IMR-90 (cell line): ENCODE results near the gene MYADML2. TPM values are rescaled to one million over a fixed set of nuclear protein-coding genes. Genes with fewer than 3 reads are reported as not detected.

Source experiments
- ATAC-seq: fragments of 200-7000 bp; cut with Tn5 transposase; 2 replicates; pipeline ENCODE4 v1.9.1; 2020; ENCODE audit warnings: low read depth, mild to moderate bottlenecking, moderate library complexity
- BruUV-seq: library from RNA; stranded (reverse); fragments of 400-500 nt; replicated peaks from 2 replicates; lab custom pipeline; 2021; lab: Mats Ljungman, UMichigan
- CTCF ChIA-PET: fragments of 300-600 bp; formaldehyde crosslinking; extraction: SDS; loops from one replicate; lab custom pipeline; 2021; ENCODE audit warnings: antibody characterized with exemption; lab: Yijun Ruan, JAX
- POLR2A ChIA-PET: fragments of 300-600 bp; sonication (Branson Sonifier 250); formaldehyde crosslinking; loops from one replicate; lab custom pipeline; 2022; ENCODE audit warnings: antibody characterized with exemption; ENCODE audit not compliant: unreplicated experiment; lab: Charles Lee
- DNase-seq: peaks from one replicate; pipeline ENCODE4 v3.0.0; 2013
- H2AFZ ChIP-seq: replicated peaks from 2 replicates; pipeline ENCODE3; 2013; ENCODE audit warnings: low read length, mild to moderate bottlenecking; ENCODE audit not compliant: poor library complexity
- H2AK5ac ChIP-seq: 2 replicates; pipeline ENCODE4 v1.6.1; 2013; ENCODE audit warnings: low read depth, low read length, inconsistent platforms
- H2AK9ac ChIP-seq: replicated peaks from 2 replicates; pipeline ENCODE3; 2013; ENCODE audit warnings: mild to moderate bottlenecking, low read depth, low read length, moderate library complexity; ENCODE audit not compliant: poor library complexity
- H2BK120ac ChIP-seq: 2 replicates; pipeline ENCODE4 v1.6.1; 2013; ENCODE audit warnings: low read depth, low read length, inconsistent platforms
- H2BK15ac ChIP-seq: 3 replicates; pipeline ENCODE4 v1.6.1; 2013; ENCODE audit warnings: low read depth, low read length, inconsistent platforms
- H2BK20ac ChIP-seq: 2 replicates; pipeline ENCODE4 v1.6.1; 2013; ENCODE audit warnings: low read depth, mild to moderate bottlenecking, inconsistent platforms, low read length, moderate library complexity
- H2BK5ac ChIP-seq: 2 replicates; pipeline ENCODE4 v1.6.1; 2013; ENCODE audit warnings: mild to moderate bottlenecking, low read depth, low read length, inconsistent platforms; ENCODE audit not compliant: poor library complexity, severe bottlenecking
- H3K14ac ChIP-seq: replicated peaks from 2 replicates; pipeline ENCODE4 v1.6.1; 2013; ENCODE audit warnings: low read depth, low read length, inconsistent platforms
- H3K18ac ChIP-seq: 2 replicates; pipeline ENCODE4 v1.6.1; 2013; ENCODE audit warnings: low read depth, low read length, control low read depth
- H3K23ac ChIP-seq: 2 replicates; pipeline ENCODE4 v1.6.1; 2013; ENCODE audit warnings: low read depth, low read length, inconsistent platforms
- H3K27ac ChIP-seq: 2 replicates; pipeline ENCODE4 v1.5.1; 2013; ENCODE audit warnings: mild to moderate bottlenecking, control low read depth, low read length; ENCODE audit not compliant: insufficient read depth
- H3K27me3 ChIP-seq: 2 replicates; pipeline ENCODE4 v1.6.1; 2013; ENCODE audit warnings: low read length; ENCODE audit not compliant: control insufficient read depth, insufficient read depth
- H3K36me3 ChIP-seq: 2 replicates; pipeline ENCODE4 v1.6.1; 2013; ENCODE audit warnings: low read length, mixed read lengths; ENCODE audit not compliant: control insufficient read depth, insufficient read depth
- H3K4ac ChIP-seq: 2 replicates; pipeline ENCODE4 v1.6.1; 2013; ENCODE audit warnings: low read depth, low read length, inconsistent platforms
- H3K4me1 ChIP-seq: 2 replicates; pipeline ENCODE4 v1.6.1; 2013; ENCODE audit warnings: low read length, mixed read lengths; ENCODE audit not compliant: control insufficient read depth, insufficient read depth
- H3K4me2 ChIP-seq: 2 replicates; pipeline ENCODE4 v1.6.1; 2013; ENCODE audit warnings: low read depth, mild to moderate bottlenecking, control low read depth, low read length, moderate library complexity
- H3K4me3 ChIP-seq: 2 replicates; pipeline ENCODE4 v1.5.1; 2013; ENCODE audit warnings: low read depth, mild to moderate bottlenecking, control low read depth, low read length, moderate library complexity; ENCODE audit not compliant: insufficient read depth
- H3K56ac ChIP-seq: 2 replicates; pipeline ENCODE4 v1.6.1; 2013; ENCODE audit warnings: low read length, inconsistent platforms; ENCODE audit not compliant: insufficient read depth; ENCODE audit errors: extremely low read depth
- H3K79me1 ChIP-seq, 2 experiments: 2 replicates each; pipeline ENCODE4 v1.6.1; 2013; ENCODE audit warnings: low read length in 2 of 2, inconsistent platforms in 1 of 2, low read depth in 1 of 2
- H3K9ac ChIP-seq: 2 replicates; pipeline ENCODE4 v1.6.1; 2013; ENCODE audit warnings: low read depth, low read length, control low read depth
- H3K9me1 ChIP-seq: 2 replicates; pipeline ENCODE4 v1.6.1; 2013; ENCODE audit warnings: low read length, inconsistent platforms; ENCODE audit not compliant: insufficient read depth
- H3K9me3 ChIP-seq: 2 replicates; pipeline ENCODE4 v1.6.1; 2013; ENCODE audit warnings: low read length; ENCODE audit not compliant: control insufficient read depth, insufficient read depth
- H4K20me1 ChIP-seq: 2 replicates; pipeline ENCODE4 v1.6.1; 2013; ENCODE audit warnings: low read length, inconsistent platforms; ENCODE audit not compliant: insufficient read depth
- H4K5ac ChIP-seq: 2 replicates; pipeline ENCODE4 v1.6.1; 2013; ENCODE audit warnings: mild to moderate bottlenecking, low read depth, low read length, control low read depth
- H4K8ac ChIP-seq, 2 experiments: 2 replicates each; pipeline ENCODE4 v1.6.1; 2013; ENCODE audit warnings: low read depth in 2 of 2, low read length in 2 of 2, control low read depth in 1 of 2, inconsistent platforms in 1 of 2
- H4K91ac ChIP-seq: 2 replicates; pipeline ENCODE4 v1.6.1; 2013; ENCODE audit warnings: low read depth, low read length, inconsistent platforms; ENCODE audit not compliant: insufficient read depth
- BHLHE40 ChIP-seq: fragments of 150-350 bp; IDR thresholded peaks from 2 replicates; pipeline ENCODE4 v1.6.1; 2016; ENCODE audit warnings: mild to moderate bottlenecking, low read depth, low read length
- CEBPB ChIP-seq: IDR thresholded peaks from 2 replicates; pipeline ENCODE4 v1.6.1; 2012; ENCODE audit warnings: low read depth, low read length, improper control_type of control experiment
- CHD1 ChIP-seq: IDR thresholded peaks from 2 replicates; pipeline ENCODE4 v1.6.1; 2012; ENCODE audit warnings: low read depth, low read length, improper control_type of control experiment
- ELK1 ChIP-seq: fragments of 150-350 bp; IDR thresholded peaks from 2 replicates; pipeline ENCODE4 v1.6.1; 2016; ENCODE audit warnings: low read depth, mild to moderate bottlenecking, low read length, moderate library complexity, borderline replicate concordance
- FOS ChIP-seq: fragments of 150-350 bp; IDR thresholded peaks from 2 replicates; pipeline ENCODE4 v1.6.1; 2016; ENCODE audit warnings: low read depth, low read length
- MAFK ChIP-seq: IDR thresholded peaks from 2 replicates; pipeline ENCODE4 v1.6.1; 2012; ENCODE audit warnings: low read depth, low read length, improper control_type of control experiment
- MAZ ChIP-seq: IDR thresholded peaks from 2 replicates; pipeline ENCODE4 v1.6.1; 2012; ENCODE audit warnings: low read depth, mild to moderate bottlenecking, low read length, improper control_type of control experiment, moderate library complexity, borderline replicate concordance
- MXI1 ChIP-seq: IDR thresholded peaks from 2 replicates; pipeline ENCODE4 v1.6.1; 2012; ENCODE audit warnings: low read depth, mild to moderate bottlenecking, low read length, moderate library complexity, borderline replicate concordance
- NFE2L2 ChIP-seq: fragments of 150-350 bp; IDR thresholded peaks from 2 replicates; pipeline ENCODE4 v1.6.1; 2016; ENCODE audit warnings: low read depth, mild to moderate bottlenecking, low read length
- POLR2A ChIP-seq: IDR thresholded peaks from 2 replicates; pipeline ENCODE4 v1.6.1; 2012; ENCODE audit warnings: mild to moderate bottlenecking, low read depth, low read length
- RAD21 ChIP-seq: IDR thresholded peaks from 2 replicates; pipeline ENCODE4 v1.6.1; 2012; ENCODE audit warnings: low read length, improper control_type of control experiment
- RCOR1 ChIP-seq: IDR thresholded peaks from 2 replicates; pipeline ENCODE4 v1.6.1; 2012; ENCODE audit warnings: mild to moderate bottlenecking, low read length, improper control_type of control experiment; ENCODE audit not compliant: insufficient replicate concordance
- RFX5 ChIP-seq: IDR thresholded peaks from 2 replicates; pipeline ENCODE4 v1.8.0; 2012; ENCODE audit warnings: low read depth, mild to moderate bottlenecking, low read length, moderate library complexity
- SMC3 ChIP-seq: fragments of 150-350 bp; IDR thresholded peaks from 2 replicates; pipeline ENCODE4 v1.6.1; 2016; ENCODE audit warnings: low read depth, mild to moderate bottlenecking, antibody characterized with exemption, low read length, moderate library complexity
- USF2 ChIP-seq: fragments of 150-350 bp; IDR thresholded peaks from 2 replicates; pipeline ENCODE4 v1.6.1; 2017; ENCODE audit warnings: mild to moderate bottlenecking, antibody characterized with exemption, low read length, low read depth
- WGBS, 2 experiments: methylation state at CpG; one replicate each; pipeline versions ENCODE4 v1.1.5 to v1.1.7; 2013; ENCODE audit warnings: missing lambda C conversion rate in 2 of 2; ENCODE audit not compliant: insufficient read length in 1 of 2; ENCODE audit errors: extremely low coverage in 2 of 2; 5-methylcytosine and 5-hydroxymethylcytosine counted together
- dilution Hi-C: fragments of 300-500 bp; cut with HindIII; formaldehyde crosslinking; loops from one replicate; pipeline ENCODE4 v1.14.3; 2018; ENCODE audit warnings: low sequenced_read_pairs; ENCODE audit not compliant: unreplicated experiment
- in situ Hi-C: fragments of 300-500 bp; cut with MboI; formaldehyde crosslinking; loops from 3 replicates; pipeline ENCODE4 v1.14.3; 2019; ENCODE audit warnings: low sequenced_read_pairs, inconsistent platforms, mixed read lengths
- intact Hi-C: fragments of 100-400 bp; cut with micrococcal nuclease; formaldehyde crosslinking; loops from 2 replicates; pipeline ENCODE4 v1.10.0; 2022
- polyA plus RNA-seq, 3 experiments: library from polyadenylated mRNA; depleted of rRNA; stranded (reverse); fragments of >200 nt; gene quantifications; 2 replicates each; pipeline ENCODE4 v1.2.3, GENCODE V29; 2012; ENCODE audit warnings: low replicate concordance in 1 of 3
- total RNA-seq: library from RNA; depleted of rRNA; stranded (reverse); fragments of >200 nt; gene quantifications from 2 replicates; pipeline ENCODE4 v1.2.3, GENCODE V29; 2012
- TF ChIP-seq, protein P1 (sequence below): conservative IDR thresholded peaks from 2 replicates; pipeline ENCODE4 v1.5.1; 2012; ENCODE audit warnings: mild to moderate bottlenecking, low read depth, low read length, improper control_type of control experiment

Gene MYADML2
- total and polyA plus RNA-seq, 2 of the 4 experiments (the other 2 are of a cell fraction) = not detected

DNA sequence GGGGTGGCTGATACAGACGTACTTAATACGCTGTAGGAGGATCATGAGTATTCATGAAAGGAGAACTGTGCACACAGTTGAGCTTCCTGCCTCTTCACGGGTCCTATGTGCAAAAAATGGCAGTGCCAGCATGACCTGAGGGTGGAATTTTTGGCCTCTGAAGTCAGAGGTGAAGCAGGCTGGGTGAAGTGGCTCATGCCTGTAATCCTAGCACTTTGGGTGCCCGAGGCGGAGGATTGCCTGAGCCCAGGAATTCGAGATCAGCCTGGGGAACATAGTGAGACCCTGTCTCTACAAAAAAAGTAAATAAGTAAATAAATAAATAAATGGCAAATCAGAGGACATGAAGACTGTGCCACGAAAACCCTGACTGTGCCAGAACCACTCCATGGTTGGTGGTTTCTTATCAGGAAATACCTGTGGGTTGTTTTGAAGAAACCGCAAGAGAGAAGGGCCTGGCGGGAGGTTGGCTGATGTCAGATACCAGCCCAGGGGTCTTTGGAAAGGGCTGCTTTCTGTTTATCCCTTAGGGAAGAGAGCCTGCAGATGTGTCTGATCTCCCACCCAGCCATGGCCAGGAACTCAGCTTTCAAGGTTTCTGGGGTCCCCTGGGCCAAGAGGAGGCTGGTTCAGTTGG is 33.8 kb upstream of the MYADML2 start:
- H3K14ac ChIP-seq = no peak overlapping the region
- no peak overlapping the region for H3K4ac ChIP-seq
- no TSS peak for BruUV-seq
- H3K79me1 ChIP-seq = peaks cover 10 to 25% of the 10 kb centered on the region in 2 experiments; a peak in 3 of 4 replicates
- no peak overlapping the region for H2AK9ac ChIP-seq
- ChIA-PET CTCF (no interaction called here), POLR2A (interaction anchor here (0.7 kb wide), 1 partner anchor 274 kb away, joined by 5 read pairs; no protein-coding TSS in a partner anchor)
- ATAC-seq (no peak), DNase-seq (no peak)
- H4K5ac ChIP-seq = no peak overlapping the region
- no peak overlapping the region for H3K4me2 ChIP-seq
- no peak overlapping the region for H3K4me3 ChIP-seq
- H2AK5ac ChIP-seq = no peak overlapping the region
- H3K9me3 ChIP-seq = no peaks in the 10 kb centered on the region
- no peak overlapping the region for H2AFZ ChIP-seq
- no peak for TF ChIP-seq RCOR1
- no peak for TF ChIP-seq BHLHE40
- no peak for TF ChIP-seq ELK1
- TF ChIP-seq MXI1 = no peak
- no peak for TF ChIP-seq USF2
- TF ChIP-seq POLR2A = no peak
- TF ChIP-seq, protein P1, sequence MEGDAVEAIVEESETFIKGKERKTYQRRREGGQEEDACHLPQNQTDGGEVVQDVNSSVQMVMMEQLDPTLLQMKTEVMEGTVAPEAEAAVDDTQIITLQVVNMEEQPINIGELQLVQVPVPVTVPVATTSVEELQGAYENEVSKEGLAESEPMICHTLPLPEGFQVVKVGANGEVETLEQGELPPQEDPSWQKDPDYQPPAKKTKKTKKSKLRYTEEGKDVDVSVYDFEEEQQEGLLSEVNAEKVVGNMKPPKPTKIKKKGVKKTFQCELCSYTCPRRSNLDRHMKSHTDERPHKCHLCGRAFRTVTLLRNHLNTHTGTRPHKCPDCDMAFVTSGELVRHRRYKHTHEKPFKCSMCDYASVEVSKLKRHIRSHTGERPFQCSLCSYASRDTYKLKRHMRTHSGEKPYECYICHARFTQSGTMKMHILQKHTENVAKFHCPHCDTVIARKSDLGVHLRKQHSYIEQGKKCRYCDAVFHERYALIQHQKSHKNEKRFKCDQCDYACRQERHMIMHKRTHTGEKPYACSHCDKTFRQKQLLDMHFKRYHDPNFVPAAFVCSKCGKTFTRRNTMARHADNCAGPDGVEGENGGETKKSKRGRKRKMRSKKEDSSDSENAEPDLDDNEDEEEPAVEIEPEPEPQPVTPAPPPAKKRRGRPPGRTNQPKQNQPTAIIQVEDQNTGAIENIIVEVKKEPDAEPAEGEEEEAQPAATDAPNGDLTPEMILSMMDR = no peak
- no peak for TF ChIP-seq FOS
- no peak for TF ChIP-seq MAFK
- TF ChIP-seq MAZ = no peak
- TF ChIP-seq NFE2L2 = no peak
- TF ChIP-seq SMC3 = no peak
- no peak for TF ChIP-seq RAD21
- no peak for TF ChIP-seq CEBPB
- TF ChIP-seq RFX5 = no peak
- TF ChIP-seq CHD1 = no peak
- H4K20me1 ChIP-seq = no peaks in the 10 kb centered on the region
- intact Hi-C loops = no loop called here
- H3K27me3 ChIP-seq = no peaks in the 10 kb centered on the region
- in situ Hi-C loops = no loop called here
- dilution Hi-C loops = no loop called here
- no peak overlapping the region for H2BK15ac ChIP-seq
- H3K27ac ChIP-seq = no peak overlapping the region
- no peak overlapping the region for H2BK20ac ChIP-seq
- no peak overlapping the region for H4K91ac ChIP-seq
- H3K9me1 ChIP-seq = peaks cover 13% of the 10 kb centered on the region
- H3K9ac ChIP-seq = no peak overlapping the region
- 90% methylated on average over 2 of the region's 9 CpGs; no CpG with 5 or more reads in 1 of the 2 experiments for WGBS, 2 experiments
- H3K18ac ChIP-seq = no peak overlapping the region
- peaks cover 3% of the 10 kb centered on the region for H3K4me1 ChIP-seq
- peaks cover 24% of the 10 kb centered on the region for H3K36me3 ChIP-seq
- no peak overlapping the region for H3K23ac ChIP-seq
- H2BK120ac ChIP-seq = no peak overlapping the region
- no peak overlapping the region for H4K8ac ChIP-seq
- no peak overlapping the region for H2BK5ac ChIP-seq
- no peak overlapping the region for H3K56ac ChIP-seq
